OCI-LY7 (cell line): ENCODE data around the gene APCDD1L.

Source experiments
- CTCF ChIP-seq: fragments of 200-600 bp; sonication (generic); conservative IDR thresholded peaks from 2 replicates; pipeline ENCODE4 v1.5.1; 2014; ENCODE audit warnings: mild to moderate bottlenecking, antibody characterized with exemption, low read length, moderate library complexity, mixed read lengths
- EZH2phosphoT487 ChIP-seq: fragments of 200-600 bp; sonication (generic); IDR thresholded peaks from 2 replicates; pipeline ENCODE4 v1.6.1; 2018; ENCODE audit warnings: low read depth, borderline replicate concordance, mild to moderate bottlenecking, mixed run types, antibody characterized with exemption, low read length, moderate library complexity, mixed read lengths

- TF ChIP-seq CTCF, result no peak
- TF ChIP-seq EZH2phosphoT487, result no peak
Observed at GRCh38 chr20:58433029-58433647, 82.1 kb downstream of the APCDD1L start.
